Effector memory CD8-positive, alpha-beta T cell (primary cell): ENCODE measurements around the gene CDX2.
A peak's percentile ranks its signal among the peaks of the same experiment; 100 is the strongest.

Experiments used
- ATAC-seq: fragments of 150-1000 bp; cut with Tn5 transposase; replicated peaks from 2 replicates; pipeline ENCODE4 v1.10.0; 2021; ENCODE audit warnings: mild to moderate bottlenecking, moderate library complexity
- DNase-seq, 3 experiments: peaks; one replicate each; pipeline ENCODE4 v3.0.0; 2021
- H3K27ac Mint-ChIP-seq, 2 donors: one replicate each; pipeline ENCODE4 v1.8.0; 2022; ENCODE audit warnings: mild to moderate bottlenecking in 2 of 2, mixed read lengths in 2 of 2, moderate library complexity in 2 of 2
- H3K27me3 Mint-ChIP-seq, 2 donors: one replicate each; pipeline ENCODE4 v1.8.0; 2022; ENCODE audit warnings: mixed read lengths in 2 of 2
- H3K36me3 Mint-ChIP-seq: one replicate; pipeline ENCODE4 v1.8.0; 2022; ENCODE audit warnings: mild to moderate bottlenecking, moderate library complexity, mixed read lengths; ENCODE audit not compliant: insufficient read depth
- H3K4me1 Mint-ChIP-seq, 2 donors: one replicate each; pipeline ENCODE4 v1.8.0; 2022; ENCODE audit warnings: low read depth in 2 of 2, mixed read lengths in 2 of 2
- H3K4me3 Mint-ChIP-seq, 2 donors: one replicate each; pipeline ENCODE4 v1.8.0; 2022; ENCODE audit warnings: mild to moderate bottlenecking in 2 of 2, mixed read lengths in 2 of 2, moderate library complexity in 2 of 2
- H3K9me3 Mint-ChIP-seq, 2 donors: one replicate each; pipeline ENCODE4 v1.8.0; 2022; ENCODE audit warnings: mixed read lengths in 2 of 2

CDX2 gene

GRCh38 chr13:27918918-27919658, 50.0 kb downstream of the CDX2 start:
- peaks cover 78 to 97% of the 10 kb centered on the region in 2 donors for H3K27me3 Mint-ChIP-seq
- ATAC-seq (no peak), DNase-seq (no peak)
- H3K27ac Mint-ChIP-seq: no peak overlapping the region
- H3K9me3 Mint-ChIP-seq: no peaks in the 10 kb centered on the region
- H3K36me3 Mint-ChIP-seq: peaks cover 4% of the 10 kb centered on the region
- H3K4me1 Mint-ChIP-seq: peaks cover 10 to 33% of the 10 kb centered on the region in 2 donors
- no peak overlapping the region for H3K4me3 Mint-ChIP-seq

DNA sequence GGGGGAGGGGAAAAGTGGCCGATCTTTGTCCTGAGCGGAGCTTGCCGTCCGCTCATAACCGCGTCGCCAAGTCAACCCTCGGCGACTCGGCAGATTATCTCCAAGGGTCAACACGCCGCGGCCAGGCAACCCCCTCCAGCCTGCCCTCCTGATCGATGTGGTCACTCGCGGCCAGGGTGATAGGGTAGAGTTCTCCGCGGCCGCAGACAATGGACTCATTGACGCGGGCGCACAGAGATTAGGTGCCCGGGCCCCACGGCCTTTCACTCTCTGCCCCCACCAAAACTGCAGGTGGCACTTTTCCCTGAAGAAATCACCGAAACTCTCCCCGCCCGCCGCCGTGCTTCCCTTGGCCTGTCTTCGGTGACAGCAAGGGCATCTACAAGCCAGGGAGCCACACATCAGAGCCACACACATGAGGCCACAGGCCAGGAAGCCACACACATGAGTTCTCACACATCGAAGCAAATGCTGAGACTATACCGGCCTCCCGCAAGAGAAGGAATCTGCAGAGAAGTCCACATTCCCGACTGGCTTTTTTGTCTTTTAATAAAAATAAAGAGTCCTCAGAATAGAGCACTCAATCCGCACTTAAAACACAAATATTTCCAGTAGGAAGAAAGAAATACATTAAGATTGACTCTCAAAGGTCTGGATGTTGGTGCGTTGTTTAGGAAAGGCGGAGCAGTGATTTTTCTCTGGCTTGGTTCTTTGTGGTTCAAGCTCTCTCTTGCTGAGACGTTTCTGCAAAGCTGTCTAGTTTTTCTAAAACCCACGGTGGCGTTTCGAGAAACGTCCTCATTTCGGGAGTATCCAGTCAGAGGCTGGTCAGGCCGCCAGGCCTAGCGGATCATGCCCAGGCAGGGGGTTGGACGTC, 50.8 kb downstream of the CDX2 start:
- H3K9me3 Mint-ChIP-seq: no peaks in the 10 kb centered on the region
- H3K4me1 Mint-ChIP-seq: peaks cover 10 to 27% of the 10 kb centered on the region in 2 donors
- H3K36me3 Mint-ChIP-seq: peaks cover 4% of the 10 kb centered on the region
- no peak overlapping the region for H3K27ac Mint-ChIP-seq
- ATAC-seq (no peak), DNase-seq (no peak)
- peak overlapping the region; percentile 57 to 62 for H3K4me3 Mint-ChIP-seq
- peaks cover 76 to 97% of the 10 kb centered on the region in 2 donors for H3K27me3 Mint-ChIP-seq

DNA sequence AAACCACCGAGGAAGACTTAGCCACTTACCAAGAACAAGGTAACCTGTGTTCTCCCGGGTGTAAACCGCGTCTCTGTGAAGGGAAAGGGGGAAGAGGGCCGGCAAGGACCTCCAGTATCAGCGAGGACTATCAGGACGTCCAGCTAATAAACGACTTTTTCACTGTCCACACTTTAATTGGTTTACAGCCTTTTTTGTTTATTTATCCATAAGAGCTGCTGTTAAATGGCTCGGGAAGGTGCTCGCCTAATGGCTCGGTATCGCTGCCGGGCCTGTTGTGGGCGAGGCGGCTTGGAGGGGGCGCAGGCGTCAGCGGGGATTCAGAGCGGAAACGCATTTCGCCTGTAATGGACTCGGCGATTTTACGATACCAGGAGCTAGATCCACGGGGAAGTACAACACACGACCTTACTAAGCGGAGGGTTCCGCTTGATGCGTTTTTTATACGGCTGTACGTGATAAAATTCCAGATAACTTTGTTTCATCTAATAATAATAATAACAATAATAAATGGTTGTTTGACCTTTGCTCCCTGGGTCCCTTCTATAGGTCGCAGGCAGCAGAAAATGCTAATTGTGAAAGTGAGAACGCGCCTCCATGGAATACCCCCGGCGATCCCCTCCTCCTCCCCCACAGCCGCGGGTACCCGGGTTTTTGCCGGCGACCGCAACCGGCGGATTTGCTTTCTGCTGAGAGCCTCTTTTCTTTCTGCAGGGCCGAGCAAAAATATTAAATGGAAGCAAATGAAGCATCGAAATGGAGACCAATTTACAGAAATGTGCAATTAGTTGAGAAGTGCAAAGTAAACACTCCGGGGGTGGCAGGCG, 51.8 kb downstream of the CDX2 start:
- Mint-ChIP-seq H3K36me3 (peaks cover 4% of the 10 kb centered on the region), H3K27ac (no peak overlapping the region), H3K4me3 (peak overlapping the region; percentile 57 to 62), H3K4me1 (peaks cover 10 to 26% of the 10 kb centered on the region in 2 donors), H3K27me3 (peaks cover 66 to 87% of the 10 kb centered on the region in 2 donors), H3K9me3 (no peaks in the 10 kb centered on the region)
- ATAC-seq (no peak), DNase-seq (no peak)

DNA sequence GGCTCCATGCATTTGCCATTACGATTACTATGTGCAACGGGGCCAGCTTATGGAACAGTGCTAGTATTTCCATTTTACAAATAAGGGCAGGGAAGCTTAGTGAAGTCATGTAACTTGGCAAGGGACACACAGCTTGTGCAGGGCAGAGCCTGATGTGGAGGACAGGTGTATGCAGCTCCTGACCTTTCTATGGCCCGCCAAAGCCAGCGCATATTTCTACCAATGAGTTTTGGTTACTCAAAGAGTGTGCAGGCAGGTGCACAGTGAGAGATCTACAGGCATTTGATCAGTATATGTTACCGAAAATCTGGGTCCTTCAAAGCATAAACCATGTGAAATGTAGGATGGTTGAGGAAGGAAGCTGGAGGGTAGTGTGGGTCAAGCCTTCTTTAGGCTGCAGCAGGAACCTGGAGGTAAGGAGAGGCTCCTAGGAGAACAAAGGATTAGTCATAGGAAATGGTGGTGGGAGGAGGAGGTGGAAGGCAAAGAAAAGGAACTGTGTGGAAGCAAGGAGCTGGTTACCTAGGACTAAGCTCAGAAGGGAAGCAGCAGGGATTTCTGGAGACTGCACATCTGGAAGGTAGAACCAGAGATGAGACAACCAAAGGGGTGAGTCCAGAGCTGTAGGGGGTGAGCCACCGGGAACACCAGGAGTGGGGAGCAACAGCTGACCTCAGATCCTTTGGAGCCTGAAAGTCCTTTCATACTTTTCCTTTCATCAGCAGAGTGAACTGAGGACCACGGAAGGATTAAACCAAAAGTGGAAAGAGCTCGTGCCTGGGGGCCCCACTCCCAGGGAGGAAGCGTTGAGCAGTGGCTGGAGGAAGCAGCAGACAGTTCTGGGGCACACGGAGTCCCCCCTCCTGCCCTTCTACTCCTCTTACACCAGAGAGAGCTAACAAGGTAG, 53.6 kb downstream of the CDX2 start:
- Mint-ChIP-seq H3K27ac (no peak overlapping the region), H3K9me3 (no peaks in the 10 kb centered on the region), H3K36me3 (no peaks in the 10 kb centered on the region), H3K4me3 (no peak overlapping the region), H3K27me3 (peaks cover 60 to 73% of the 10 kb centered on the region in 2 donors), H3K4me1 (peaks cover 6 to 22% of the 10 kb centered on the region in 2 donors)
- no peak for DNase-seq
- ATAC-seq: no peak

GRCh38 chr13:27913160-27913559, 56.0 kb downstream of the CDX2 start:
- Mint-ChIP-seq H3K4me3 (no peak overlapping the region), H3K9me3 (no peaks in the 10 kb centered on the region), H3K27ac (no peak overlapping the region), H3K27me3 (peaks cover 56 to 61% of the 10 kb centered on the region in 2 donors), H3K36me3 (no peaks in the 10 kb centered on the region), H3K4me1 (peaks cover 4 to 14% of the 10 kb centered on the region in 2 donors)
- ATAC-seq (no peak), DNase-seq (no peak)

DNA sequence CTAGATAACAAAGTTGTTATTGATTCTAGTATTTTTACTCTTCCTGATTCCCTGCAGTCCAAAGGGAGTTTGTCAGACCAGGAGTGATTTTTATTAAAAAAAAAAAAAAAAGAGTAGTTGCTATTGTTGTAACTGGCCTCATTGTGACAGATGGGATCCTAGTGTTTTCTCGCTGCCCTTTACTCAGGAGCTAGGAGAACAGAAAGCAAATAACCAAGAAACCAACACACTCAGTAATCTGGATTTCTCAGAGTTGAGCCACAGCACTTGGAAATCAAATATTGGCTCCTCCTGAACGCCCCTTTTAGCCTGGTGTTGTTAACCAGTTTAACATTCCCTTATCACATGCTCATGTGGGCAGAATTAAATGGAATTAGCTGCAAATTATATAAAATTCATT, 57.6 kb downstream of the CDX2 start:
- no peaks in the 10 kb centered on the region for H3K9me3 Mint-ChIP-seq
- no peak overlapping the region for H3K27ac Mint-ChIP-seq
- peaks cover 51 to 59% of the 10 kb centered on the region in 2 donors for H3K27me3 Mint-ChIP-seq
- H3K36me3 Mint-ChIP-seq: no peaks in the 10 kb centered on the region
- no peak overlapping the region for H3K4me3 Mint-ChIP-seq
- peaks cover 0 to 4% of the 10 kb centered on the region in 2 donors for H3K4me1 Mint-ChIP-seq
- no peak for ATAC-seq
- no peak for DNase-seq
